Stimulated activated CD4-positive, alpha-beta T cell treated with anti-CD3 and anti-CD28 coated beads, Interleukin-2, amount 100 ng/mL, for 24 hours (primary cell): Measurements from ENCODE around the gene SNRPA.

Experiments
- DNase-seq, 2 donors: peaks; one replicate each; pipeline ENCODE4 v3.0.0-alpha.2; 2020

SNRPA gene

DNA sequence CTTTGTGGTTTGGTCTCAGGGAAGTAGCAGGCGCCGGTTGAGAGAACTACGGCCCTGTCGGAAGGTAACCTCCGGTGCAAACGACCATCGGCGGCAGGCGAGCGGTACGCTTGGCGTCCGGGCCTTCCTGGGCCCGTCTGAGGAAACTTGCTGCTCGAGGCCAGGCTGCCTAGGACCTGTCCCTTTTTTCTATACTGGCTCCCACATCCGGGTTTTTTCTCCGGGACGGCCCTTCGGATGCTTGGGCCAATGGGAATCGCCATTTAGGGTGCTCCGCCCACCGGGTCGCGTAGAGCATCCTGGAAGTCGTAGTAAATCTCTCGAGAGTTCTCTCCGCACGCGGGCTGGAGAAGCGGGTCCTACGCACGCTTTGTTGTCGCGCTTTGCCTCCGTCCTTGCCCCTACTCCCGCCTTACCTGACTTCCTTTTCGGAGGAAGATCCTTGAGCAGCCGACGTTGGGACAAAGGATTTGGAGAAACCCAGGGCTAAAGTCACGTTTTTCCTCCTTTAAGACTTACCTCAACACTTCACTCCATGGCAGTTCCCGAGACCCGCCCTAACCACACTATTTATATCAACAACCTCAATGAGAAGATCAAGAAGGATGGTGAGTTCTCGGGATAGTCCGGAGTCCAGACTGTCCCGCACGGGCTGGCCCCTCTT is at the start of gene SNRPA:
Gene SNRPA (plus strand): TSS at position 330 of the 664 bp plus-strand sequence. CDS start 206 bp downstream, at position 536.
- peak; percentile 95 to 96 for DNase-seq

- no peak for DNase-seq
Measured at GRCh38 chr19:40701758-40702157, 49.2 kb upstream of the SNRPA start.

- no peak for DNase-seq
Measured at GRCh38 chr19:40702337-40703012, 48.5 kb upstream of the SNRPA start.

- no peak for DNase-seq
Measured at GRCh38 chr19:40703029-40703755, 47.8 kb upstream of the SNRPA start.

DNA sequence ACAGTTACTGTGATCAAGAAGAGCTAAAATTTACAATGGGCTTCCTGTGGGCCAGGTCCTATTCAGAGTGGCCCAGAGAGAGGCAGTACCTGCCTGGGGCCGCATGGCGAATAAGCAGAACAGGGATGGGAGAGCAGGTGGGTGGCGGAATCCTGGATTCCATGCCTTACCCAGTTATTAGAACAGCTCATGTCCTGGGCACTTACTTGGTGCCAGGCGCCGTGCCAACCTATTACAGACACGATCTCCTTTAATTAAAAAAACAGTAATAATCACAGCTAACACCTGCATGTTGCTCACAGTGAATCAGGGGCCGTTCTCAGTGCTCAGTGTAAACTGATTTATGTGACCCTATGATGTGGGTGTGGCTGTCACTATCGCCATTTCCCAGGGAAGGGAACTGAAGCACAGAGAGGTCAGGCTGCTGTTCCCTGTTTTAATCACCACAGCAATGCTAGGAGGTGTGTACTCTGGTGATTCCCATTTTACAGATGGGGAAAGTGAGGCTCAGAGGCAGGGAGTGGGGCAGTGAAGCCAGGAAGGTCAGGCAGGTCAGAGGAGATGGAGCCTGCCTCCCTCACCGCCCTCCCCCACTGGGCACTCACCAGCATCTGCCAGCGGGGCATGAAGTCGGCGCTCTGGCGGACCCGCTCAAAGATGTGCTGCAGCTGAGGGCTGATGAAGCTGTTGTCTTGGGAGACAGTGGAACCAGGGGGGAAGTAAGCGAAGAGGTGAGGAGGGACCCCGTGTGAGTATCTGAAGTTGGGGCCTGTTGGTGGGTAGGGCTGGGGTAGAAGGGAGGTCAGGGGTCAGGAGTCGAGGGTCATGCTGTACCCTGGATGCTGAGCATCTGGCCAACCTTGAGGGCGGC is 46.3 kb upstream of the SNRPA start:
- DNase-seq, result no peak

DNA sequence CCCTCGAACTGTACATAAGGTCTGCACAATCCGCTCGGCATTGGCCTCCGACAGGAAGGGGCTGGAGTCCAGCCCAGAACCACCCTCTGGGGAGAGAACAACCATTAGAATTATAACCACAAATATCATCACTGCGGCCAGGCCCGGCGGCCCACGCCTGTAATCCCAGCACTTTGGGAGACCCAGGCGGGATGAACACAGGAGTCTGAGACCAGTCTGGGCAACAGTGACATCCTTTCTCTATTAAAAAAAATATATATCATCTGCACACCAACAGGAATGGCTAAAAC is 45.7 kb upstream of the SNRPA start:
- DNase-seq, result no peak

GRCh38 chr19:40705950-40706619 is 44.9 kb upstream of the SNRPA start:
- no peak for DNase-seq

GRCh38 chr19:40707615-40708014 is 43.4 kb upstream of the SNRPA start:
- no peak for DNase-seq

DNA sequence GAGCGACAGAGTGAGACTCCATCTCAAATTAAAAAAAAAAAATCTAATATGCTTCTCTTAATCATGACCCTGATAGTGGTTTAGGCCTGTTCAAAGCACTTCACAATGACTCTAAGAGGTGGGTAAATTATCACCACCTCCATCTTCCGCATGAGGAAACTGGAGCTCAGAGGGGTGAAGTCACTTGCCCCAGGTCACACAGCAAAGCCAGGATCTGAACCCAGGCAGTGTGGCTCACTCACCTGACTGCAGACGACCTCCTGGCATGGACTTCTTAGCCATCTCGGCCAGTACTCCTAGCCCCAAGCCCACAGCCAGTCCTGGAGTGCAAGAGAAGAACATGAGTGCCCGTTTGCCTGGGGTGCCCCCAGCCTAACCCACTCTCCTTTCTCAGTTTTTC is 41.2 kb upstream of the SNRPA start:
- no peak for DNase-seq

DNA sequence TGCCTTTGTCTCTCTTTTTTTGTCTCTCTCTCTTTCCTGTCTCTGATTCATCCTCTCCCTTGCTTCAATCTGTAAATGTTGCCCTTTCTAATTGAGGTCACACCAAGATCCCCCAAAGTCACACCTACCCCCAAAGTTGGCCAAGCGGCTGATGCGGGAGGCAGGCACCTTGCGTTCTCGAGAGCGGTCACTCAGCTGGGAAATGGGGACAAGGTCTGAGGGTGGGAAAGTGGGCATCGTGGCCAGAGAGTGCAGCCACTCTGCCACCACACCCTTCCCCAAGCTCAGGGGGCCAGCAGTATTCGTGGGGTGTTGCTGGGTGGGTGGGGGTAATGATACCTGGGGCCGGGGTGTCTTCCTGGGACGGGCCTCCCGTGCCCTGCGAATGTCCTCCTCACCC is 37.1 kb upstream of the SNRPA start:
- DNase-seq, result no peak

DNA sequence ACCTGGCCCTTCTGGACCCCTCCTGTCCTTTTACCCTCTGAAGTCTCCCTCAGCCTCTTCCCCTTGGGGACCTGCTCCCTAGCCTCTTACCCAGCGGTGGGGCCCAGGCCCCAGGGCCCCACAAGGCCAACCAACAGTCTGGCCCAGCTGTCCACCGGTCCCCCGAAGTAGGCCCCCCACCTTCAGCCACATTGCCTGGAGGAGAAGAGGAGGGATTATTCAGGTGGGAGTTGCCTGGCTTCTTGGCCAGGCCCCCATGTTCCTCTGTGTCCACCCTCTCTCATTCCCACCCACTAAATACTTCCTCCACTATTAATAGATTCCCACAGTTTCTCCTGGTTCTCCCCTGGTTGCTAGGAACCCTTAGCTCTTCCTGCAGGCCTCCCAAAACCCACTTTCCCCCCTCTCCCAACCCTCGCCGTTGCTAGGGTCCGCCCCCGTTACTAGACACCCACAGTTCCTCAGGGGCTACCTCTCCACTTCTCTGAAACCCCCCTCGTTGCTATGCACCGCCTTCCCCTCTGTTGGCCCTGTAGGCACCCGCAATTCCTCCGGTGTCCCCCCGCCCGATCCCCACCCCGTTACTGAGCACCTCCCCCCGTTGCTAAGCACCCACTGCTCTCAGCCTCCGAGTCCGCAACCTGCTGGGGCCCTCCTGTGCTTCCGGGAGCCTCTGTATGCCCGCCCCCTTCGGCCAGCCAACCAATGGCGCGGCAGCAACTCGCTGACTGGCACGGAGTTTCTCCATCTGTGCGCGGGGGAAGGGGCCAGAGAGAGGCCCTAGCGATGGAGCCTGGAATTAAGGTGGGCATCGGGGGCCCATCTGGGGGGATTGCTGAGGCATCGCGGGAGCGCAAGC is 36.3 kb upstream of the SNRPA start:
- DNase-seq, result peak; percentile 94

GRCh38 chr19:40716031-40716481 is 34.9 kb upstream of the SNRPA start:
- DNase-seq, result peak; percentile 67 to 76

DNA sequence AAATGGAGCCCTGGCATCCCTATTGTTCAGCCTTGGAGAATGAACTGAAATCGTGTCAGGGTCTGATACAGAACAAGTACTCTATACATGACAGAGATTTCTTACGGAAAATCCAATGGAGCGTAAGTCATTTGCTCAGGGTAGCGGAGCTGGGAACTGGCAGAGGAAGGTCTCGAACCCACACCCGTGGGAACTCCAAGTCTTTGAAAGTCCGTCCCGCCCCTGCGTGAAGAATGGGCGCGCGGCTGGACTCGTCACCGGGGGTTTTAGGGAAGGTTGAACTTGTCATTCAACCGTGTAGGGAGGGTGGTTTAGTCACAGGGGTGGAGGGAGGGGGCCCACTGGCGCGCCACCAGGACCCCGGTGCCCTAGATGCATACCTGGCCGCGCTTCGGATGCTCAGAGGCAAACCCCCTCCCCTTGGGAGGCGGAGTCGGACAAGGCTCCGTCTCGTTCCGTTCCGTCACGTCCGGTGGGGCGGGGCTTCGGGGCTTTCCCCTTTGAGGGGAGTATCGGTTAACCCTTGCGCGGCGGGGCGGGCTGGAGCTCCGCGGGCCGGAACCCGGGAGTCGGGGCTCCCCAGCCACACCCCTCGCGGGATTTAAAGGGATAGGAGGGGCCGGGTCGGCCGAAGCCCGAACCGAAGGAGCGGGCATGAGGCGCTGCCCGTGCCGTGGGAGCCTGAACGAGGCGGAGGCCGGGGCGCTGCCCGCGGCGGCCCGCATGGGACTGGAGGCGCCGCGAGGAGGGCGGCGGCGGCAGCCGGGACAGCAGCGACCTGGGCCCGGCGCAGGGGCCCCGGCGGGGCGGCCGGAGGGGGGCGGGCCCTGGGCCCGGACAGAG is 34.3 kb upstream of the SNRPA start, which contains the start of the genes COQ8B and ITPKC:
Gene COQ8B (minus strand): TSS at position 405 of the 843 bp plus-strand sequence. CDS start 2,254 bp downstream, outside the sequence.
Gene ITPKC (plus strand): TSS at position 631 of the 843 bp plus-strand sequence. CDS start 24 bp downstream, at position 655.
- peak; percentile 100 for DNase-seq

DNA sequence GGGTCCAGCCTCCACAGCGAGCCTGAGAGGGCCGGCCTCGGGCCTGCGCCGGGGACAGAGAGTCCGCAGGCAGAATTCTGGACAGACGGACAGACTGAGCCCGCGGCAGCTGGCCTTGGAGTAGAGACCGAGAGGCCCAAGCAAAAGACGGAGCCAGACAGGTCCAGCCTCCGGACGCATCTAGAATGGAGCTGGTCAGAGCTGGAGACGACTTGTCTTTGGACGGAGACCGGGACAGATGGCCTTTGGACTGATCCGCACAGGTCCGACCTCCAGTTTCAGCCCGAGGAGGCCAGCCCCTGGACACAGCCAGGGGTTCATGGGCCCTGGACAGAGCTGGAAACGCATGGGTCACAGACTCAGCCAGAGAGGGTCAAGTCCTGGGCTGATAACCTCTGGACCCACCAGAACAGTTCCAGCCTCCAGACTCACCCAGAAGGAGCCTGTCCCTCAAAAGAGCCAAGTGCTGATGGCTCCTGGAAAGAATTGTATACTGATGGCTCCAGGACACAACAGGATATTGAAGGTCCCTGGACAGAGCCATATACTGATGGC is 33.6 kb upstream of the SNRPA start:
- no peak for DNase-seq

DNA sequence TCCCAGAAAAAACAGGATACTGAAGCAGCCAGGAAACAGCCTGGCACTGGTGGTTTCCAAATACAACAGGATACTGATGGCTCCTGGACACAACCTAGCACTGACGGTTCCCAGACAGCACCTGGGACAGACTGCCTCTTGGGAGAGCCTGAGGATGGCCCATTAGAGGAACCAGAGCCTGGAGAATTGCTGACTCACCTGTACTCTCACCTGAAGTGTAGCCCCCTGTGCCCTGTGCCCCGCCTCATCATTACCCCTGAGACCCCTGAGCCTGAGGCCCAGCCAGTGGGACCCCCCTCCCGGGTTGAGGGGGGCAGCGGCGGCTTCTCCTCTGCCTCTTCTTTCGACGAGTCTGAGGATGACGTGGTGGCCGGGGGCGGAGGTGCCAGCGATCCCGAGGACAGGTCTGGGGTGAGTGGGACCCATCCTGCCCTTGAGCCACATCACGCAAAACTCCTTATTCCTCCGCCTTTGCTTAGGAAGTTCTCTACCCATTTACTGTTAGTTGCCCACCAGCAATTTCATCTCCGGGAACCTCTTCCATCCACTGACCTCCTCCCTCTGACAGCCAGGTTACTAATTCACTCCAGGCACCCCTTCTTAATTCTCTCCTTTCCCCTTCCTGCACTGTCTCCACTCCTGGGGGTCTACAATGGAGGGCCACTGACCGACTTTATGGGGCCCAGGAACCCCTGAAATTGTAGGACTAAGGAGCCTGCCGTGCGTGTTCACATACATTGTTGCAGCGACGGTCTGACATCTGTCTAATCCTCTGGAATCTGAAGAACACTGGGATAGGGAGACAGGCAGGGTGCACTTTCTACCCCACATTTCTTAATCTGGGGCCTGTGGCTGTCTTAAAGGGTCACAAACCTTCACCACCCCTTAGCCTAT is 32.9 kb upstream of the SNRPA start:
- no peak for DNase-seq

DNA sequence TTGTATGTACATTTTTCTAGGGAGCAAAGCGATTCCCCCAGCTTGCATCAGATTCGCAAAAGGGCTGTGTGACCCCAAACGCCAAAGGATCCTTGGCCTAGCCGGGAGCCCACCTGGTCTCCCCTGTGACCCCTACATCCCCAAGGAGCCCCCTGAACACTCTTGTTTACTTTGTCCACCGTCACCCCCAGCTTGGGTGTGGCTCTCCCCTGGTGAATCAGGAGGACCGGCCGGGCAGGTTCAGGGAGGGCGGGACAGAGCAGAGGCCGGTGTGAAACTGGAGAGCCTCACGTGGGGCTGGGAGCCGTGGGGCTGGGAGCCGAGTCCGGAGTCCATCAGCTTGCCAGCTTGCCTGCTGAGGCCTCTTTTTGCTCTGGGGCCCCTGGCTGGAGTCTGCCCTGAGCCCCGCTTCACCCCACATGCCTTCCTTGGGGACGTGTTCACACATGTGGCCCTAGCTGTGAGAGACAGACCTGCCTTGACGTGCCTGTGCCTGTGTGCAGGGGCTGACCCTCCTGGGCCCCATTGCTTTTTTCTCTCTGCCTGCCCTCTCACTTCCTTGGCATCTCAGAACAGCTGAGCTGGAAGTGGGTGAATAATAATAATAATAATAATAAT is 32.1 kb upstream of the SNRPA start:
- DNase-seq, result peak in 1 of 2 donors; percentile 14

GRCh38 chr19:40719414-40719894 is 31.5 kb upstream of the SNRPA start:
- no peak for DNase-seq

GRCh38 chr19:40721140-40721486 is 29.9 kb upstream of the SNRPA start:
- DNase-seq, result no peak
